Activated B cell treated with CpG ODN at 0.5 μM for 24 hours (primary cell): ENCODE data around the gene SOSTDC1. TPM values are rescaled to one million over a fixed set of nuclear protein-coding genes. Genes with fewer than 3 reads are reported as not detected.

Source experiments
- ATAC-seq: fragments of 200-7000 bp; cut with Tn5 transposase; one replicate; pipeline ENCODE4 v1.10.0; 2021; ENCODE audit warnings: low read depth, mild to moderate bottlenecking, moderate library complexity
- CTCF ChIA-PET: fragments of 350-600 bp; sonication (Branson Sonifier 250); formaldehyde crosslinking; loops from one replicate; lab custom pipeline; 2021; ENCODE audit warnings: antibody characterized with exemption; lab: Charles Lee
- POLR2A ChIA-PET: fragments of 350-600 bp; sonication (Branson Sonifier 250); formaldehyde crosslinking; loops from one replicate; lab custom pipeline; 2021; ENCODE audit warnings: antibody characterized with exemption; lab: Charles Lee
- DNase-seq: peaks from one replicate; pipeline ENCODE4 v3.0.0; 2022
- H3K27ac Mint-ChIP-seq: one replicate; pipeline ENCODE4 v1.8.0; 2020; ENCODE audit warnings: mixed read lengths
- H3K27me3 Mint-ChIP-seq: one replicate; pipeline ENCODE4 v1.8.0; 2021; ENCODE audit warnings: mixed read lengths
- H3K36me3 Mint-ChIP-seq: one replicate; pipeline ENCODE4 v1.8.0; 2021; ENCODE audit warnings: low read depth, mixed read lengths
- H3K4me1 Mint-ChIP-seq: one replicate; pipeline ENCODE4 v1.8.0; 2021; ENCODE audit warnings: mixed read lengths
- H3K4me3 Mint-ChIP-seq: one replicate; pipeline ENCODE4 v1.8.0; 2020; ENCODE audit warnings: mild to moderate bottlenecking, mixed read lengths
- H3K9me3 Mint-ChIP-seq: one replicate; pipeline ENCODE4 v1.8.0; 2020; ENCODE audit warnings: mixed read lengths
- intact Hi-C: fragments of 100-400 bp; cut with micrococcal nuclease; formaldehyde crosslinking; loops from one replicate; pipeline ENCODE4 v1.15.1; 2024
- total RNA-seq: library from RNA; stranded (reverse); gene quantifications from 2 replicates; pipeline ENCODE4 v1.2.3, GENCODE V29; 2022
- TF ChIP-seq, protein P1 (sequence below): fragments of 200-600 bp; IDR thresholded peaks from one replicate; pipeline ENCODE4 v1.8.0; 2022; ENCODE audit warnings: antibody characterized with exemption, mild to moderate bottlenecking

The SOSTDC1 gene
- total RNA-seq, 1 donor from 2014 or later = not detected

DNA sequence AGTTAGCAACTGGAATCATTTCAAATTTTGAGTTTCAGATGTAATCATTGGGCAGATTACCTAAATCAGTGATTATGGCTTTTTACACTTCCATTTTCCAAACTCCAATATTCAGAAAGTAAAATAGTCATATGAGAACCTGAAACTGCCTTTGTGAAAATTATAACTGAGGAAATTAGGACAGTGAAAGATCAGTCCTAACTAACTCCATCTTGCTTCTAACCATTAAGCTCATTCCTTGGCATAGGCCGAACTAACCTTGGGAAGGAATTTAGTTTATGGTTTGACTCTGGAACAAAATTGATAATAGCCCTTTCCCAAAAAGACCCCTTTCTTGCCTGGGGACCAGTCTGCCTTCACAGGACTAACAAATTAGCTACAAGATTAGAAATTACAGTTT lies 46.4 kb downstream of the SOSTDC1 start:
- no peak for DNase-seq
- Mint-ChIP-seq H3K27ac (no peak overlapping the region), H3K27me3 (no peaks in the 10 kb centered on the region), H3K4me3 (no peak overlapping the region), H3K36me3 (no peaks in the 10 kb centered on the region), H3K9me3 (no peaks in the 10 kb centered on the region), H3K4me1 (peaks cover 22% of the 10 kb centered on the region)
- TF ChIP-seq, protein P1, sequence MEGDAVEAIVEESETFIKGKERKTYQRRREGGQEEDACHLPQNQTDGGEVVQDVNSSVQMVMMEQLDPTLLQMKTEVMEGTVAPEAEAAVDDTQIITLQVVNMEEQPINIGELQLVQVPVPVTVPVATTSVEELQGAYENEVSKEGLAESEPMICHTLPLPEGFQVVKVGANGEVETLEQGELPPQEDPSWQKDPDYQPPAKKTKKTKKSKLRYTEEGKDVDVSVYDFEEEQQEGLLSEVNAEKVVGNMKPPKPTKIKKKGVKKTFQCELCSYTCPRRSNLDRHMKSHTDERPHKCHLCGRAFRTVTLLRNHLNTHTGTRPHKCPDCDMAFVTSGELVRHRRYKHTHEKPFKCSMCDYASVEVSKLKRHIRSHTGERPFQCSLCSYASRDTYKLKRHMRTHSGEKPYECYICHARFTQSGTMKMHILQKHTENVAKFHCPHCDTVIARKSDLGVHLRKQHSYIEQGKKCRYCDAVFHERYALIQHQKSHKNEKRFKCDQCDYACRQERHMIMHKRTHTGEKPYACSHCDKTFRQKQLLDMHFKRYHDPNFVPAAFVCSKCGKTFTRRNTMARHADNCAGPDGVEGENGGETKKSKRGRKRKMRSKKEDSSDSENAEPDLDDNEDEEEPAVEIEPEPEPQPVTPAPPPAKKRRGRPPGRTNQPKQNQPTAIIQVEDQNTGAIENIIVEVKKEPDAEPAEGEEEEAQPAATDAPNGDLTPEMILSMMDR = no peak
- intact Hi-C loops = no loop called here
- ChIA-PET POLR2A (no interaction called here), CTCF (no interaction called here)
- ATAC-seq = no peak

DNA sequence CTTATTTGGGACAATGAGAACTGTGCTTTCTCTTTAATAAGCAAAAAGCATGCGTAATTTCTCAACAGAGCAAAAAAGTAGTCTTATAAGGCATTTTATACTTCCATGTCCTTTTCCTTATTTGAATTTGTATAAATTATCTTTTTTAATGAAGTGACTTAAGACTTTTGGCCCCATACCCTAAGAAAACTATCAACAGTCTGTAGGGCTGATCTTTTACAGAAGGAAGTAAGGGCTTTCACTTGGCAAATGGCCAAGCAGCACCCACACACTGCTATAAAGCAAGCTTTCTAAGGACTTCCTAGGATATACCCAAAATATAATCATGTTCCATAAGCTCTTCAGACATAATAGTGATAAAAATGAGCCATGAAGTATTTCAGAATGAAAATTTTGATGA lies 47.6 kb downstream of the SOSTDC1 start:
- TF ChIP-seq, protein P1 = no peak
- intact Hi-C loops = no loop called here
- no peak overlapping the region for H3K27ac Mint-ChIP-seq
- no peak for ATAC-seq
- no peak for DNase-seq
- no peaks in the 10 kb centered on the region for H3K36me3 Mint-ChIP-seq
- ChIA-PET CTCF (no interaction called here), POLR2A (no interaction called here)
- no peak overlapping the region for H3K4me3 Mint-ChIP-seq
- H3K27me3 Mint-ChIP-seq = no peaks in the 10 kb centered on the region
- H3K9me3 Mint-ChIP-seq = no peaks in the 10 kb centered on the region
- peaks cover 22% of the 10 kb centered on the region for H3K4me1 Mint-ChIP-seq

DNA sequence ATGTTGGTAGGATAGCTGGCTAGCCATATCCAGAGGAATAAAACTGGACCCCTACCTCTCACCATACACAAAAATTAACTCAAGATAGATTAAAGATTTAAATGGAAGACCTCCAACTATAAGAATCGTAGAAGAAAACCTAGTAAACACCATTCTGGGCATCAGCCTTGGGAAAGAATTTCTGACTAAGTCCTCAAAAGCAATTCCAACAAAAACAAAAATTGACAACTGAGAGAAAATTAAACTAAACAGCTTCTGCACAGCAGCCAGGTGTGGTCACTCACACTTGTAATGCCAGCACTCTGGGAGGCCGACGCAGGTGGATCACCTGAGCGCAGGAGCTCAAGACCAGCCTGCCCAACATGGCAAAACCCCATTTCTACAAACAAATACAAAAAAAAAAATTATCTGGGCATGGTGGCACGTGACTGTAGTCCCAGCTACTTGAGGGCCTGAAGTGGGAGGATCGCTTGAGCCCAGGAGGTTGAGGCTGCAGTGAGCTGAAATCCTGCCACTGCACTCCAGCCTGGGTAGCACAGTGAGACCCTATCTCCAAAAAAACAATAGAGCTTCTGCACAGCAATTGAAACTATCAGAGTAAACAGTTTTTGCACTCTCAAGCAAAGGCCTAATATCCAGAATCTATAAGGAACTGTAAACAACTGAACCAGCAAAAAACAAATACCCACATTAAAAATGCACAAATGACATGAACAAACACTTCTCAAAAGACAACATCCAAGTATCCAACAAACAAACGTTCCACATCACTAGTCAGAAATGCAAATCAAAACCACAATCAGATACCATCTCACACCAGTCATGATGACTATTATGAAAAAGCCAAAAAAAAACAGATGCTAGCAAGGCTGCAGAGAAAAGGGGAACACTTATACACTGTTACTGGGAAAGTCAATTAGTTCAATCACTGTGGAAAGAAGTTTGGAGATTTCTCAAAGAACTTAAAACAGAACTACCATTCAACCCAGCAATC lies 49.0 kb downstream of the SOSTDC1 start:
- intact Hi-C loops = no loop called here
- no peak overlapping the region for H3K4me3 Mint-ChIP-seq
- H3K9me3 Mint-ChIP-seq = no peaks in the 10 kb centered on the region
- DNase-seq (no peak), ATAC-seq (no peak)
- H3K27me3 Mint-ChIP-seq = no peaks in the 10 kb centered on the region
- TF ChIP-seq, protein P1 = no peak
- H3K4me1 Mint-ChIP-seq = peaks cover 19% of the 10 kb centered on the region
- POLR2A ChIA-PET = no interaction called here
- H3K27ac Mint-ChIP-seq = no peak overlapping the region
- CTCF ChIA-PET = no interaction called here
- H3K36me3 Mint-ChIP-seq = no peaks in the 10 kb centered on the region

DNA sequence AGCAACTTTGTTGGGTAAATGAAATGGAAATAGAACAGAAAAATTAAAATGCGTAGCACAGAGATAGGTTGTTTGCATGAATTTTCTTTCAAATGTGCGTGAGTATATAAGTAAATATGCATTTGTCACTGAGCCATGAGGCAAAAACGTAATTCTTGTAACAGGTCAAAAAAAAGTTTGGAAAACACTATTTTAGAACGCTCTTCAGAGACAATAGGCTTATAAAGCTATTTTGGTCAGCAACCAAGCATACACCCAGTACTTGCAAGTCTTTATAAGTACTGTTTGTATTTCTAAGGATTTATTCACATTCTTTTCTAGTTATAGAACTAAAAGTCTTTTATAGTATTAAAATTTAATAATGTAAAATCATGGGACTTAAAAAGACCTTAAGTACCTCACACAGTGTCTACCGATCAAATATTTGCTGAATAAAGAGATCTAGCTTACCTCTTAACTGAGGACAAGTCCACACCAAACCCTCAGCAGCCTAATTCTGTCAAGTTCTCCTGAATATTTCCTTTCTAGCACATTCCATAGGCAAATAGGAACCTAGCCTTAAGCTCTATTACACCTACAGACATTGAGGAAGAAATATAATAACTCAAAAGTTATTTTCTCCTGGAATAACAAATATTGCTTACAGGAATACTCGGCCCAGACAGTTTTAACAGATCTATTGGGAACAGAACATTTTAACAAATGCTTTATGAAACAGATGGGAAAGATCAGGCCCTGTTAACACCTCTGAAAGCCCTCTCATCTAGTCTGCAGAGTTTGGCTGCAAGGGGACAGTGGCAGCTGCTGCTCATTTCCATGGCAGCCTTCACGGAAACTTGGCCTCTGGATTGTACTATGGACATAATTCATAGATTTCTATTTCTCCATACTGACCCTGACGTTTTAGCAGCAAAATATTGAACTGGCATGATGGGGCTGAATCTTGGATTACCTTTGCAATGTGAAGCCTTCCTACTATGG lies 53.0 kb downstream of the SOSTDC1 start:
- Mint-ChIP-seq H3K4me3 (no peak overlapping the region), H3K9me3 (no peaks in the 10 kb centered on the region), H3K4me1 (peaks cover 8% of the 10 kb centered on the region), H3K27ac (no peak overlapping the region), H3K36me3 (no peaks in the 10 kb centered on the region), H3K27me3 (no peaks in the 10 kb centered on the region)
- ATAC-seq (no peak), DNase-seq (no peak)
- CTCF ChIA-PET = no interaction called here
- TF ChIP-seq, protein P1 = no peak
- intact Hi-C loops = no loop called here
- POLR2A ChIA-PET = no interaction called here

Other genes starting within 250 kb of the SOSTDC1 start
- gene CRPPA, start 44.2 kb downstream of the SOSTDC1 start, total RNA-seq = 0.91 and 1.5 TPM in 2 replicates
- gene LRRC72, start 61.1 kb upstream of the SOSTDC1 start, total RNA-seq = not detected in 2 replicates
- 9.4 and 11.3 TPM in 2 replicates for gene ANKMY2, start 180.0 kb upstream of the SOSTDC1 start, total RNA-seq
- gene BZW2, start 180.4 kb upstream of the SOSTDC1 start, total RNA-seq = 47.2 and 48.2 TPM in 2 replicates